ENCODE results near the gene ADCY3.

Gene ADCY3

DNA sequence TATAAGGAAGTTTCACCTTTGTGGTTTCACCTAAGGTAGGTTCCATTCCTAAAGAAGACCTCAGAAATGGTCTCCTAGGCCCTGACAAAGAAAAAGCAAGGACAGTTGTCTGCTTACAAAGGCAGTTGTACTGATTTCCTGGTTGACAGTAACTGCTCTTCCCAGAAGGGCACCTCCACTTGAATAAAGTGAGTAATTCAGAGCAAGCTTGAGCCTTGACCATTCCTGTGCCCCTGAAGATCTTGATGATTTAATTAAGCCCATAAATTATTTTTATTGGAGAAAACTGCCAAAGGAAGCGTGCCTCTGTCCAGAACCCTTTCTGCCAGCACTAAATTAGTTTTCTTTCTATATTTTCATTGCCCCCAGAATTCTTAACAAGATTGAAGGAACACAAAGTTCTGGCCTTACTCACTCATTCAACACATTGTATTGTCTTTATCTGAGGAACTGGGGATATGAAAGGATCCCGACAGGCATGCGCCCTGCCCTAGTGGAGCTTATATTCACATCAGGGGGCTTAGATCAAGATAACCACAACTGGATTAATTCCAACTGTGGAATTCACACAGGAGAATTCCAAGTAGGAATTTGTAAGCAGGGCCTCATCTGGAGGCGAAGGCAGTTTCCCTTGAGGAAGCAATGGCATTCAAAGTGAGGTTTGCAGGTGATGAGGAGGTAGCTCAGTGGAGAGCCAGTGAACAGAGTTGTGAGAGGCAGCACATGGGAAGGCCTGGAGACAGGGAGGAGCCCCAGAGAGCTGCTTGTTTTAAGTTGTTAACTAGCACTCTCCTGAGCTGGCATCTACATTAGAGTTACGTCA, 148.1 kb downstream of the ADCY3 start:
- no peak for DNase-seq (ENCODE audit: low read depth in 2 of 2, low spot score in 1 of 2)

DNA sequence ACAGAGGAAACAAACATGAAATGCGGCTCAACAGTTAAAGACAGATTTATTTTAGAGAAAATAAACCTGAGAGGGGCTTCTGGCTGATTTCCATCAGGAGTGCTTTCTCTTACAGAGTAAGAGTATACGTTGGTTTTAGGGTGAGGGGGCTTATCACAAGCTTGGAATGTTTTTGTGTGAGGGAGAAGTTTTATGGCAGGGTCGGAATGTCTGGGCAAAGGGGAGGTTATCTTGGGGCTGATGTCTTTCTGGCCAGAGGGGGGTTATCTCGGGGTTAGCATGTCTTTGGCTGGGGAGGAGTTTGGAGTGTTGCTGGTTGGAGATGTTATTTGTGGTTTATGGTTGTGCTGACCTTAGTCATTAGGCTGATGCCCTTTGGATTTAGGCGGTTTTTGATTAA, 149.0 kb downstream of the ADCY3 start:
- no peak for DNase-seq (ENCODE audit: low read depth in 2 of 2, low spot score in 1 of 2)
